22Rv1 (cell line): Measurements from ENCODE around the gene SPACA9.

Experiments
- H3K27ac ChIP-seq: fragments of 450-650 bp; 2 replicates; pipeline ENCODE4 v1.5.1; 2017
- ZFX ChIP-seq: fragments of 450-650 bp; IDR thresholded peaks from 2 replicates; pipeline ENCODE4 v1.6.1; 2017; ENCODE audit warnings: antibody characterized with exemption, borderline replicate concordance
- TF ChIP-seq, protein P1 (sequence below): fragments of 450-650 bp; IDR thresholded peaks from 2 replicates; pipeline ENCODE4 v1.5.1; 2017; ENCODE audit warnings: mild to moderate bottlenecking

SPACA9 gene

DNA sequence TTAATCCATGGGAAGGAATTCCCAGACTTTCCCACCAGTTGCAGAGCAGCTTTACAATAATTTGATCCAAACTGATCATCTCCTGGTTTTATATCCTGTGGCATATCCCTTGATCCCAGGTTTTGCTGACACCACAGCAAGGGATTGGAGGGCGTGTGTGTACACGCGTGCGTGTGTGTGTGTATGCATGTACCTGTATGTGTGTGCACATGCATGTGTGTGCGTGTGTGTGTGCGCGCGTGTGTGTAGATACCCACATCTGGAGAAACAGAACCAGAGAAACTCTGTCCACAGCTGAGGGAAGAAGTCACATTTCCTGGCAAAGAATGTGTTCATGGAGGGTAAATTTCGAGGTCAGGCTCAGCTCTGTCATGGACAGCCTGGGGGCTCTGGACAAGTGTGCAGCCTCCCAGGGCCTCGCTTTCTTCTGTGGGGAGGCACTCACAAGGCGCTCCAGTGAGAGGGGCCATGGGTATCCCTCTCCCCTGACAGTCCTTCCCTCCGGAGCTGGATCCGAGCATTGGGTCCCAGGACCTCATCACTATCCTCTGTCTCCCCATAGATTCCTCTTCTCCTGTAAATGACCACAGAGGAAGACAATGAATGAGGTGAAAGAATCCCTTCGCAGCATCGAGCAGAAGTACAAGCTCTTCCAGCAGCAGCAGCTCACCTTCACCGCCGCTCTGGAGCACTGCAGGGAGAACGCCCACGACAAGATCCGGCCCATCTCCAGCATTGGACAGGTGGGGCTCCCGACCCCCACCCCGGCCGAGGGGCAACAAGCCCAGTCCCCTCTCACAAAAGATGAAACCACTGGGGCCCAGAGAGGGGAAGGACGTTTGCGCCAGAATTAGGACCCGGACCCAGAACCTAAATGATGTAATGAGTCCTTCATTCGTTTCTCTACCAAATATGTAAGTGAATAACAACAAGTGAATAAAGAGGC lies 4.9 kb downstream of the SPACA9 start:
- no peak overlapping the region for H3K27ac ChIP-seq
- TF ChIP-seq ZFX = no peak
- TF ChIP-seq, protein P1, sequence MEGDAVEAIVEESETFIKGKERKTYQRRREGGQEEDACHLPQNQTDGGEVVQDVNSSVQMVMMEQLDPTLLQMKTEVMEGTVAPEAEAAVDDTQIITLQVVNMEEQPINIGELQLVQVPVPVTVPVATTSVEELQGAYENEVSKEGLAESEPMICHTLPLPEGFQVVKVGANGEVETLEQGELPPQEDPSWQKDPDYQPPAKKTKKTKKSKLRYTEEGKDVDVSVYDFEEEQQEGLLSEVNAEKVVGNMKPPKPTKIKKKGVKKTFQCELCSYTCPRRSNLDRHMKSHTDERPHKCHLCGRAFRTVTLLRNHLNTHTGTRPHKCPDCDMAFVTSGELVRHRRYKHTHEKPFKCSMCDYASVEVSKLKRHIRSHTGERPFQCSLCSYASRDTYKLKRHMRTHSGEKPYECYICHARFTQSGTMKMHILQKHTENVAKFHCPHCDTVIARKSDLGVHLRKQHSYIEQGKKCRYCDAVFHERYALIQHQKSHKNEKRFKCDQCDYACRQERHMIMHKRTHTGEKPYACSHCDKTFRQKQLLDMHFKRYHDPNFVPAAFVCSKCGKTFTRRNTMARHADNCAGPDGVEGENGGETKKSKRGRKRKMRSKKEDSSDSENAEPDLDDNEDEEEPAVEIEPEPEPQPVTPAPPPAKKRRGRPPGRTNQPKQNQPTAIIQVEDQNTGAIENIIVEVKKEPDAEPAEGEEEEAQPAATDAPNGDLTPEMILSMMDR = no peak

DNA sequence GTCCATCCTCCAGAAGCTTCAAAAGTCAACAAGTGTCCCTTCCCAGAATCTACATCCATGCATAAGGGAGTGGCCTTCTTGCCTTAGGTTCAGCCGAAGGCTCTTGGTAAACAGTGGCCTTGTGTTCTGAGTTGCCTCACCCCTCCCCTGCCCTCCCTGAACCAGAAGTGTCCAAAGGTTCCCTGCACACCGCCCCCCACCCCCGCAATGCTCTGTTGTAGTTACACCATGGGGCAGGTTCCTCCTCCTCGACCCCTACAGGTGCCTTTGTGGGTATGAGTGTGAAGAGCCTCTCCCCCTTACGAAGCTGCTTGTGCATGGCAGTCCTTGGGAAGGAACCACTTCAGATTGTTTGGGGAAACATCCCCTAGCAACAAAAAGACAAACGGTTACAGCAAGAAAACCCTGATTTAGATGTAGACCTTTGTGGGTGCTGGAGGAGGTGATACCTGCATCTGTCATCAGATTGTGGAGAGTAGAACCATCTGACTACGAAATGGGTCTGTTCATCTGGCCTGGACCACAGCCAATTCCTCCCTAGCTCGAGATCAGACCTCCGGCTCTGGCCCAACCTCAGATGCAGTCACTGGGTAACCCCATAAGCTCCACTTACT lies 7.1 kb downstream of the SPACA9 start:
- TF ChIP-seq, protein P1 = no peak
- TF ChIP-seq ZFX = no peak
- H3K27ac ChIP-seq = no peak overlapping the region

DNA sequence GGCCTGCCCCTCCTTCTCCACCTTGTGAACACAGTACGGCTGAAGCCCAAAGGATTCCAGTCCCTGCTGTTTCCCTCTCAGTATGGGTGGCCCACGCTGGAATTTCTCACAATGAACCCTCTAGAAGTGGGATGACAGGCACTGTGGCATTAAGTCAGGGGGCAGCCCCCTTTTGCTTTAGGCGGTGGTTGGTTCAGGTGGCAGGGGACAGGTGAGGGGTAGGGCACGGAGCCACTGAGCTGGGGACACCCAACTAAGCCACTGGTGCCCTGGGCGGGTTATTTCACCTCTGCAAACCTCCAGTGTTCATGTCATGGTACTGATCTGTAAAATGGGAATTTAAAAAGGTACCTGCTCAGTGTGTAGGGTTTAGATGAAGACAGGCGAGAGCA lies 7.6 kb downstream of the SPACA9 start:
- TF ChIP-seq ZFX = no peak
- TF ChIP-seq, protein P1 = no peak
- H3K27ac ChIP-seq = no peak overlapping the region

DNA sequence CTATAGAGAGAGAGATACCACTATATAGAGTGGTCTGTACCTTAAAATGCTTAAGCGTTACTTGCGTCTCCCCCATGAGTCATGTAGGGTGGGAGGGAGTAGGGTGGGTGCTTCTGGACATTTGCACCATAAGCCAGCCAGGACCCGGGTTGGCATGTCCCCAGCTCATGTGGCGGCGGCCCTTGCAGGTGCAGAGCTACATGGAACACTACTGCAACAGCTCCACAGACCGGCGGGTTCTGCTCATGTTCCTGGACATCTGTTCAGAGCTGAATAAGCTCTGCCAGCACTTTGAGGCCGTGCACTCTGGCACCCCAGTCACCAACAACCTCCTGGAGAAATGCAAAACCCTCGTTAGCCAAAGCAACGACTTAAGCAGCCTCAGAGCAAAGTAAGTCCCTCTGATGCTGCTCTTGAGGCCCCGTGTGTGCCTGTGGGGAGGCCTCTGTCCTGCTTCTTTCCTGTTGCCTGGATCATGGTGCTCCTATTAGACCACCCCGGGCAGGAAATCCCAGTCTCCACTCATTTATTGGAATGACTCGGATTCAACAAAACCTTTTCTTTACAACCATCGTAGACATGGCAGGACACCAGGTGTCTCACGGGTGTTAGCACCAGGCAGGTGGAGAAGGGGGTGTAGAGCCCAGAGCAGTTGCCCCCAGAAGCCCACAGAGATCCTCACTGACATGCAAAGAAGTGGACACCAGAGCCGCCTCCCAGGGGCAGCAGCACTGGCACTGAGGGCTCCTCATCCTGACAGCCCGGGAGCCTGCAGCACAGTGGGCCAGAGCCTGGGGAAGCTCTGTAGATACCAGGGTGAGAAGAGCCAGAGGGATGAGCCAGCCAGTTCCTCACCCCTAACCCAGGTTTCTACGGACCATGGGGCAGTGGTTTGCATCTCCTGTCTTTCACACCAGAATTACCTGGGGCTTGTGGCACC lies 8.8 kb downstream of the SPACA9 start:
- no peak overlapping the region for H3K27ac ChIP-seq
- TF ChIP-seq ZFX = no peak
- TF ChIP-seq, protein P1 = no peak

DNA sequence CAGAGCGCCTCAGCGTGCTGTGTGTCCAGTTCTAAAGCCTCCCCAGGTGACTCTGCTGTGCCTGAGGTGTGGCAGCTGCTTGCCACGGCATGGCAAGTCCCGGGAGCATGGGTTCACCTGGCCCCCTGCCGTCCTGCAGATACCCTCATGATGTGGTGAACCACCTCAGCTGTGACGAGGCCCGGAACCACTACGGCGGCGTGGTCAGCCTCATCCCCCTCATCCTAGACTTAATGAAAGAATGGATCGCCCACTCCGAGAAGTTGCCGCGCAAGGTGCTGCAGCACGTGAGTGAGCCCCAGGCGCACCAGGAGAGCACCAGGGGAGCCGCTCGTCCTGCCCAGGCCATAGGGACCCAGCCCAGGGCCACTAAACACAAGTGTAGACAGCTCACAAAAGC lies 9.5 kb downstream of the SPACA9 start:
- no peak for TF ChIP-seq ZFX
- TF ChIP-seq, protein P1 = no peak
- H3K27ac ChIP-seq = no peak overlapping the region

DNA sequence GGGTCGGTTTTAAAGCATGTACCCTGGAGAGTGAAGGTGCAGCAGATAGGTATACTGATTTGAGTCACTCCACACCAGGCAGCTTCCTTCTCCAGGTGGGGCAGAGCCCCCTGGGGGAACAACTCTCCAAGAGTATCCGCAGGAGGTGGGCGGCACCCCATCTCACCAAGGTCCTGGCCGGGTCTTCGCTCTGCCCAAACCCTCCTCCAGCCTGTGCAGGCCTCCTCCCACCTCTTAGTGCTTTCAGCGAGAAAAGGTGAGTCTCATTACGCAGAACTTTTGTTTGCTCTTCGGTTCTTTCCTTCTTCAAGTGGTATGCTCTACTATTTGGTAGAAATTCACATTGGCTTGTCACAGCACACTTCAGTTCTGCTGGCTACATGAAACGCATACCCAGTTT lies 13.7 kb downstream of the SPACA9 start:
- TF ChIP-seq, protein P1 = no peak
- no peak for TF ChIP-seq ZFX
- H3K27ac ChIP-seq = no peak overlapping the region
